ENCODE results near the gene ARMC3.

Gene ARMC3

DNA sequence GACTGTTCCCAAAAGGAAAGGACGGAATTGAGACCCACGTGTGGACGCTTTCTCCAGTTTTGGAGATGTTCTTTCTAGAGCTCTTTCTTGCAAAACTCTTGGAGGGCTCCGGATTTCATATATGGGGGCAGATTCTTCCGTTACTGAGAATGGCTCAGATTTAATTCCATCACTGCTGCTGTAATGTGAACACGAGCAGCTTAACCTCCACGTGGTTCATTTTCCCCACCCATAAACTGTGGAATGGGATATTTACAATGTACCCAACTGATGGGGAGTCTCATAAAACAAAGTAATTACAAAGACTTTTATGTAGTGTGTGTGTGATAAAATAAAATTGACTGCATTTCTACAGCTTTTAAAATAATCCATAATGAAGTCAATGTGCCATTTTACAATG is 152.4 kb downstream of the ARMC3 start:
- DNase-seq = no peak

DNA sequence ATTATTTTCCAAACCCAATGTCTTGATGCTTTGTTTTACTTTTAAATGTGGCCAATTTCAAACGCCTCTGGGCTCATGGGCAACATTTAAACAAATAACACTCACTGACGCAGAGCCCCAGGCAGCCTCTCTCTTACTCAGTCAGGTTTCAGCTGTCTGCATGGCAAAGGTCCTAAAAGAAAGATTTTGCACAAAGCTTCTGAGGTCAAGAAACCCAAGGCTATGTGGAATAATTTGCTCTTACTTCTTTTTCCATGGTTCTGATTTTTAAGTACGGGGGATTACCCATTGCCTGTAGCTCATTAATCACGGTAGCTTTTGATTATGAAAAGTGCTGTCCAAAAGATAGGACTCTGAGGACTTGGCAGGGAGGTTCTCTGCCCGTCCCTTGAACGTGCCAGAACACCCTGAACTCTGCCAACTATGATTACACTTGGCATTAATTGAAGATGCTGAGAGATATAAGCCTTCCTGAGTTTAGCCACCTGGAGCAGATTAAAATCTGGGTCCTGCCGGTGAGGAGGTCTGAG is 153.4 kb downstream of the ARMC3 start:
- no peak for DNase-seq

DNA sequence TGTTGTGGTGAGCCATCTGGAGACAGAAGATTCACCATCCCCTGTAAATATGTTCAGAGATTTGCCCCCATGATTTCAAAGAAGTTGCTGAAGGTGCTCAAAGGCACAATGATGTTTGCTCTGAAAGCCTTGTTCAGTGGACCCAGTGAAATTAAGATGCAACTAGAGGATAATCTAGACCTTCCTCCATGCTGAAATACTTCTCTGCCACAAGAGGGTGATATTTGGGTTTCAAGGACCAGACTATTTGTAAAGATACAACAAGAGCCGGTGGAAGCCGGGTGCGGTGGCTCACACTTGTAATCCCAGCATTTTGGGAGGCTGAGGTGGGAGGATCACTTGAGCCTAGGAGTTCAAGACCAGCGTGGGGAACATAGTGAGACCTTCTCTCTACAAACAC is 154.0 kb downstream of the ARMC3 start:
- DNase-seq = no peak

All from activated CD4-positive, alpha-beta T cell treated with anti-CD3 and anti-CD28 coated beads for 4 hours (primary cell).